Retinal pigment epithelial cell (primary cell): ENCODE results near the gene PCSK7.

Source experiments
- DNase-seq: peaks from one replicate; pipeline ENCODE4 v3.0.0-alpha.2; 2010; ENCODE audit warnings: low read depth
- H3K4me3 ChIP-seq: 2 replicates; pipeline ENCODE4 v1.5.1; 2011; ENCODE audit warnings: mild to moderate bottlenecking, low read length, control low read depth, moderate library complexity
- TF ChIP-seq, protein P1 (sequence below): conservative IDR thresholded peaks from 2 replicates; pipeline ENCODE4 v1.5.1; 2011; ENCODE audit warnings: low read depth, low read length, control low read depth, inconsistent platforms

Gene PCSK7

DNA sequence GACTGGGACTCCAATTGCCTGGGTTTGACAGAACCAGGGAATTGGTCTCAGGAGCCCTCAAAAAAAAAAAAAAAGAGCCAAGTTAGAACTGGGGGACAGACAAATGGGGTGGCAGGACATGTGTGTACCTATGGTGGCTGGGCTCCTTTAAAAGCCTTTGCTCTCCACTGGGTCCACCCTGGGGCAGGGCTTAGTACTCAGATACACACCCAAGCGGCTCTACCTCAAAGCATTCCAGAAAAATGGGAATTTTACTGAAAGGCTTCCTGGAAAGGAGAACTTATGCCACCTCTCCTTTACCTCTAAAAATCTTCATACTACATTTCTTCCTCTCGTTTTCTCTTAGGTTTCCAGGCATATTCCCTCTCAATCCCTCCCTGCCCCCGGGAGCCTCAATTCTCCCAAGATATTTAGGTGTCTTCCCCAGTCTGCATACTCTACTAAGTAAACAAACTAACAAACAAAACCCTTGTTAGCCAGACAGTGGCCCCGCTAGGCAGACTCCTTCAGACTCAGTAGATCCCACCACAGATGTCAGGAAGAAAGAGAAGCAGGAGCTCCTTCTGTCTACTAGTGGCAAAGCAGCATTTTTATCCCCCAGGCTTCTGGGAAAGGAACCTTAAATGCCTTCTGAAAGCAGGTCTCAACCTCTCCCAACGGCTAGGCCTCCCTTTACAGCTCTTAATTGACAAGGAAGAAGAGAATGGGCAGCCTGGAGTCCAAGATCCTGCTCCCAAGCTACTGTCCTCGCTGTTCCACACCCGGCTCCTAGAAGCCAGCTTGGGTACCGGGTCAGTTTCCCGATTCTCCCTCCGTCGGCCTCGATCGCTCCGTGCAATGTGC, 653 bp downstream of the PCSK7 start:
- TF ChIP-seq, protein P1, sequence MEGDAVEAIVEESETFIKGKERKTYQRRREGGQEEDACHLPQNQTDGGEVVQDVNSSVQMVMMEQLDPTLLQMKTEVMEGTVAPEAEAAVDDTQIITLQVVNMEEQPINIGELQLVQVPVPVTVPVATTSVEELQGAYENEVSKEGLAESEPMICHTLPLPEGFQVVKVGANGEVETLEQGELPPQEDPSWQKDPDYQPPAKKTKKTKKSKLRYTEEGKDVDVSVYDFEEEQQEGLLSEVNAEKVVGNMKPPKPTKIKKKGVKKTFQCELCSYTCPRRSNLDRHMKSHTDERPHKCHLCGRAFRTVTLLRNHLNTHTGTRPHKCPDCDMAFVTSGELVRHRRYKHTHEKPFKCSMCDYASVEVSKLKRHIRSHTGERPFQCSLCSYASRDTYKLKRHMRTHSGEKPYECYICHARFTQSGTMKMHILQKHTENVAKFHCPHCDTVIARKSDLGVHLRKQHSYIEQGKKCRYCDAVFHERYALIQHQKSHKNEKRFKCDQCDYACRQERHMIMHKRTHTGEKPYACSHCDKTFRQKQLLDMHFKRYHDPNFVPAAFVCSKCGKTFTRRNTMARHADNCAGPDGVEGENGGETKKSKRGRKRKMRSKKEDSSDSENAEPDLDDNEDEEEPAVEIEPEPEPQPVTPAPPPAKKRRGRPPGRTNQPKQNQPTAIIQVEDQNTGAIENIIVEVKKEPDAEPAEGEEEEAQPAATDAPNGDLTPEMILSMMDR: no peak
- H3K4me3 ChIP-seq: peak overlapping the region; percentile 95
- DNase-seq: no peak

DNA sequence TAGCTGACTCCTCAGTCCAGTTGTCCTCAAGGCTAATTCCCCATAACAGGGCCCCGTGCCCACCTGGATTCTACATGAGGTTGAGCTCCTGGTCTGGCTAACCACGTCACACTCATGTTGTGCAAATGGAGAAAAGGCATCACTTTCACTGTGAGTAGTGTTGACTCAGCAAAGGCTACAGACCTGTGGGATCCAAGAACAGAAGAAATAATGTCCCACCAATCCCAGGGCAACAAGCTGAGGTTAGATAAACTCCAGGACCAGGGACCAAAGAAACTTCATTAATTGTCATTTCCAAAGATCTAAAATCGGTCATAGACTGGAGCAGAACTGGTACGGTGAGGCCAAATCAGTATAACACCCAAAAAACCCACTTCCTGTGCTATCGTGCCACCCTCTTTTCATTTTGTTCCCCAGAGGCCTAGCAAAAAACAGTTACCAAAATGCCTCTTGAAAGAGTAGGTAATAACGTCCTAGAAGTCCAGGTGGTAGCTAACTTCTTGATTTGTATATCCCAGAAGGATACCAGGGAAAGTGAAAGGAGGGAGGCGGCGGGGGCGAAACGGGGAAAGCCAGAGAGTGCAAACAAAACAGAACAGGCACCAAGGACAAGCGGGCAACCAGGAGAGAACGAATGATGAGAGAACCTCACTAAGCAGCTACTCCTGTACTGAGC, 1.4 kb downstream of the PCSK7 start:
- no peak overlapping the region for H3K4me3 ChIP-seq
- TF ChIP-seq, protein P1: no peak
- DNase-seq: no peak

DNA sequence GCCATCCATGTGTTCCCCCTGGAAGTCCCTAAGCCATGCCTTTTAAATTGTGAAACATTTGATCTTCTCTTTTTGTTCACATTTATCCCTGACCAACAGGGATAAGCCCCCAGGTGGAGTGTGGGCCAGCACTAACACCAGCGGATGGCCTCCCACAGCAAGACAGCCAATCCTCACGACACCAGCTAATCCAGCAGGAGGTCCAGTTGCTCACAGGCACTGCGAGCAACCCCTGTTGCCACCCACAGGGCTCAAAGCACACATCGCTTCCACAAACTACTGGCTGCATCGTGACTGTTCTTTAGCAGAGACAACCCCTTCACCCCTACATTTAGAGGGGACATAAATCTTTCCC, 2.0 kb downstream of the PCSK7 start:
- no peak overlapping the region for H3K4me3 ChIP-seq
- no peak for DNase-seq
- TF ChIP-seq, protein P1: no peak

DNA sequence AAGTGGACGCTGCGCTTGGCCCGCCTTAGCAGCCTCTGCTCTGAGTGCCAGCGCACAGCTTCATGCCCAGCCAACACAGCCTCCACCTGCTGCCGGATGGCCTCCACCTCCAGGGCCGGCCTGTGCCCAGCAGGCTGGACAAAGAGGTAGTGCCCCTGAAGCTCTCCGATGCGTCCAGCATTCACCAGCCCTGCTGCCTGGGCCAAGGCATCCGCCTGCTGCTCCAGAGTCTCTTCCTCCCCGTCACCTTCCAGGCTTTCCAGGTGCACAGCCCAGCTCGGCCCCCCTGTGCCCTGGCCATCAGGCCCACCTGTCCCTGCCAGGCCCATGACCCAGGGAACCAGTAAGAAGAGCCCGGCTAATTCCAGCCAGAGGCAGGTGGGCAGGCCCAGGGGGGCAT, 2.5 kb downstream of the PCSK7 start:
- TF ChIP-seq, protein P1: no peak
- DNase-seq: no peak
- H3K4me3 ChIP-seq: no peak overlapping the region

DNA sequence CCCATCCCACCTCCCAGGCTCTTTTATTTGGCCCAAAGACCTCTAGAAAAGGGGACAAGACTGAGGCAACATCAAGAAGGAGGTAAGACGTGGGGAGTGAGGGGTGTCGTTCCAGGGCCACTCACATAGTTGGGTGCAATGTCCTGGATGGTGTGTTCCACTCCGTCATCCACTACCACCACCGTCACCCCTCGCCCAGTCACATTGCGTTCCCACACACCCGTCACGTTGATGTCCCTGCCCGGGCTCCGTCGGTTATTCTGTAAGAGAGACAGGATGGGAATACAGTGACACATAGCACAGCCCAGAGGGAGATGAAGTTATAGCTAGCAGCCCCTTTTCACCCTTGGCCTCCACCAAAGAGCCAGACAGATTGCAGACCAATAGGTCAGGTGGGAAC, 3.8 kb downstream of the PCSK7 start:
- TF ChIP-seq, protein P1: no peak
- no peak for DNase-seq
- no peak overlapping the region for H3K4me3 ChIP-seq

DNA sequence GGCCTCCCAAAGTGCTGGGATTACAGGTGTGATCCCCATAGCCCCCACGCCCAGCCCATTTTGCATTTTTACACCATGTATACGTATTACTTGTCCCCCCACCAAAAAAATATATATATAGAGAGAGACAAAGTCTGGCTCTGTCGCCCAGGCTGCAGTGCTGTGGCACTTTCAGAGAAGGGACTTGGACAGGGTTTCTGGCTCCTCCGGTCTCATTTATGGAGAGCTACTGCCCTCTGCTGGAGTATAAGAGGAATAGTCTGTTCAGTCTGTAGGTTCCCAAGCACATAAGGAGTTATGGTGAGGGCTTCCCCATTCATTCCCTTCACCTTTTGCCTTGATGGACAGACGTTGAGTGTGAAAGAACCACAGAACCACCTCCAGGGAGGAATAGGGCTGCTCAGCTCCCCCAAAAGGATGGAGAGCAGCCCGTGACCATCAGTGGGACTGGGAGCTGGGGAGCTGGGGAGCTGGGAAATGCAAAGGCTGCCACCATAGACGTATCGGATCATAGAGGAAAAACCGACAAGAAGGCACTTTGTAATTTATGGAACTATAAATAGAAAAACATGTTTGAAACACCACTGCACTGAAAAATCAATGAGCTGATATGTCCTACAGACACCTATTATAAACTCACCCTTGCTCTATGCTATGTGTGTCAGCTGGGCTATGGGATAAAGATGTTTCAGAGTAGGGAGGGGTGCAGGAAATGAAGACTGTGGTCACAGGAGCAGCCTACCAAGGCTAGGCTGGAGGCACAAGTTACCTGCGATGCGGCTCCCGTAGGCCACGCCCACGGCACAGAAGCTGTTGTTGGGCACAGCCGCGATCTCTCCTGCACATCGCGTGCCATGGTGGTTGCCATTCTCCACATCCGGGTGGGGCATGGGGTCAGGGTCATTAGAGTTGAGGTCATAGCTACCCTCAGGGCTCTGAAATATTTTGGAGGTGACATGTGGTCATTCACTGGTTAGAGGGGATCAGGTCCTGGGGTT, 5.2 kb downstream of the PCSK7 start:
- peak; percentile 24 for DNase-seq
- no peak overlapping the region for H3K4me3 ChIP-seq
- TF ChIP-seq, protein P1: peak; percentile 76
